K562 treated with DMSO at 1 percent for 12 hours (cell line): ENCODE data around the gene OR2T10. TPM values are rescaled to one million over a fixed set of nuclear protein-coding genes. Genes with fewer than 3 reads are reported as not detected.

Experiments
- total RNA-seq: library from RNA; unstranded; fragments of 300-600 nt; gene quantifications from 2 replicates; pipeline ENCODE4 v1.2.3, GENCODE V29; 2022; ENCODE audit not compliant: insufficient read depth

OR2T10 gene, protein sequence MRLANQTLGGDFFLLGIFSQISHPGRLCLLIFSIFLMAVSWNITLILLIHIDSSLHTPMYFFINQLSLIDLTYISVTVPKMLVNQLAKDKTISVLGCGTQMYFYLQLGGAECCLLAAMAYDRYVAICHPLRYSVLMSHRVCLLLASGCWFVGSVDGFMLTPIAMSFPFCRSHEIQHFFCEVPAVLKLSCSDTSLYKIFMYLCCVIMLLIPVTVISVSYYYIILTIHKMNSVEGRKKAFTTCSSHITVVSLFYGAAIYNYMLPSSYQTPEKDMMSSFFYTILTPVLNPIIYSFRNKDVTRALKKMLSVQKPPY
- not detected in 2 replicates for total RNA-seq

DNA sequence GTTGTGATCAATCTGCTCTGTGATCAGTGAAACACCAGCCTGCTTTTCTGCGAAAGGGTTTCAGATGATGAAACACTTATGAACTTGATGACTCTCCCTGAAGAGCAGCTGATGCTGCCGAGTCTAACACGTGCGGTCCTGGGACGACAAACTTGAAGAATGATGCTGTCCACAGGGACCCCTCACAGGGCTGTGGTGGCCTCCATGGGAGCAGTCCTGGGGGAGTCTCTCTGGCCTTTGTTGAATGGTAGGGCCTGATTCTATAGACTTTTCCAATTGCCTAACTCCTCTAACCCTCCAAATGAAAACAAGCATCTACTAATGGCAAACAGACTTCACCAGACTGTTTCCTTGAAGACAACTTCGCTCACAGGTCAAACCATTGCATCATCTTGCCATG, at the start of gene OR2T10:
Gene OR2T10, minus strand, starts transcription at position 112 of the 400 bp plus-strand sequence. CDS start 3,932 bp downstream, outside the sequence.

DNA sequence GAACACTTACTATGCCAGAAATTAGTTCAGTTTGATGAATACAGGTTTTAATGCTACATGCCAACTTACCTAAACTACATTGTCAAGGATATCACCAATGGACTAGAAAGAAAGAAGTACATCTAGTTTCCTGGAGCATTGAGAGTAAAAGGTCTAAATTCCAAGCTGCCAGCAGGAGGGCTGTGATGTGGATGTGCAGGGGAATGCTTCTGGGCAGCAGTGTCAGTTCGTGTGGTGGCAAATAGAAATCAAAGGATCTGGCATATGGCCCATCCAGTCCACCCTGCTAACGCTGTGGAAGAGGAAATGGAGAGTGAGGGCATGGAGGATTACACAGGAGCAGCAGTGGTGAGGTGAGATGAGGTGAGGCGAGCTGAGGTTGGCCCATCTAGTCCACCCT, 47.7 kb upstream of the OR2T10 start, which contains the start of gene OR2T35:
Gene OR2T35, minus strand, starts transcription at position 101 of the 400 bp plus-strand sequence. CDS start 6,020 bp downstream, outside the sequence.

DNA sequence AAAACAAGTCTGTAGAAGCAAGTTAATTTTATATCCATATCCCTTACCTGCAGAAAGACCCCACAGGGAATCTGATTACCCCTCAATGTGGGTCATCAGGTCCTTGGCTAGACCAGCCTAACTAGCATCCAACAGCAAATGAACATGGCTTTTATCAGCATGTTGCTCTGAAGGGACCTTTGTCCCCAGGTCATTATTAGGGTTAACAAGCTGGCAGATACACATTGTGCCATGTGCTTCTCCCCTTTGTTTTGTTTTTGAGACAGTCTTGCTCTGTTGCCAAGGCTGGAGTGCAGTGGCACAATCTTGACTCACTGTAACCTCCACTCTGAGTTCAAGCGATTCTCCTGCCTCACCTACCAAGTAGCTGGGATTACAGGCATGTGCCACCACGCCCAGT, 37.5 kb upstream of the OR2T10 start, which contains the start of gene OR2T11:
Gene OR2T11, minus strand, starts transcription at position 101 of the 400 bp plus-strand sequence. CDS start 7,963 bp downstream, outside the sequence.

DNA sequence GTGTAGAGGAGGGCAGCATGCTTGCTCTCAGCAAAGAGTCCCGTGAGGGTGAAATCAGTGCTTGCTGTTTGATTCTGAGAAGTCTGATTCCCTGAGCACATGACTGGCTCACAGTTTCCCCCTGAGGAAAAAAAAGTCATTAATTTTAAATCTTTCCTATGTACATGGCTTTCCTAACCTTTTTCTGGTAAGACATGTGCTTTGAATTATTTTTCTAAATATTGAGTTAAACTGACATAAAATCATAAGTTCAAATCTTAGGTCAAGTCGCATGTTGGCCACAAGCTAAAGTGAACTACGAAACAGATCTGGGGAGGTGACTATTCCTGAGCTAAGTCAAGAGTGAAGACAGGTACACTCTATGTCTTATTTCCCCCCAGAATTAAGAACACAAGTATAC, 22.8 kb downstream of the OR2T10 start, which contains the start of gene OR2T34:
Gene OR2T34, minus strand, starts transcription at position 101 of the 400 bp plus-strand sequence. Its CDS starts 0 bp downstream, at position 101.

DNA sequence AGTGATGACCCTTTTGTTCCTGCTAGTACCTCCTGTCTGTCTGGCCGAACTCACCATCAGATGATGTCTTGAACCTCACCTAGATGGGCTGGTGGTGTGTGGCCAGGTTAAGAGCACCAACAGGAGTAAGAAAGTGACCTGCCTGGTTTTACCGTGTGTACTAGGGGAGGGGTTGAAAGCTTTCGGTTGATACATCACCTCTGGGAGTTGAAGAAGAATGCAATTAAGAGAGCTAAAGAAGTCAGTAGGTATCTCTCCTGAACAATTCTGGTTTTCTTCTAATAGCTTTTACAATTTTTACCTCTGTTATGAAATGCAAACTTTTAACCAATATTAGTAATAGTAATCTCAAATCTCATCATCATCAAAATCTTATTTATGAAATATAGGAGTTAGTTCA, 34.8 kb downstream of the OR2T10 start, which contains the start of gene OR2T29:
Gene OR2T29, minus strand, starts transcription at position 101 of the 400 bp plus-strand sequence. CDS start 3,281 bp downstream, outside the sequence.

Other genes with a start within 250 kb of the OR2T10 start
- gene OR14C36, start 248.9 kb downstream of the OR2T10 start, total RNA-seq: not detected in 2 replicates
- not detected in 2 replicates for gene OR2T4, start 236.0 kb downstream of the OR2T10 start, total RNA-seq
- not detected in 2 replicates for gene OR2T6, start 222.0 kb downstream of the OR2T10 start, total RNA-seq
- gene OR2T1, start 194.7 kb downstream of the OR2T10 start, total RNA-seq: not detected in 2 replicates
- not detected in 2 replicates for gene OR2T2, start 152.1 kb downstream of the OR2T10 start, total RNA-seq
- gene OR2T3, start 124.3 kb downstream of the OR2T10 start, total RNA-seq: not detected in 2 replicates
- gene OR2T5, start 109.1 kb downstream of the OR2T10 start, total RNA-seq: not detected in 2 replicates
- gene OR2G6, start 89.6 kb downstream of the OR2T10 start, total RNA-seq: not detected in 2 replicates
- not detected in 2 replicates for gene OR2T29, start 34.9 kb downstream of the OR2T10 start, total RNA-seq
- gene OR2T34, start 22.9 kb downstream of the OR2T10 start, total RNA-seq: not detected in 2 replicates
- not detected in 2 replicates for gene OR2T11, start 37.4 kb upstream of the OR2T10 start, total RNA-seq
- not detected in 2 replicates for gene OR2T35, start 47.6 kb upstream of the OR2T10 start, total RNA-seq
- gene OR2T27, start 57.8 kb upstream of the OR2T10 start, total RNA-seq: not detected in 2 replicates
- not detected in 2 replicates for gene OR14I1, start 105.1 kb upstream of the OR2T10 start, total RNA-seq
- gene LYPD8, start 158.1 kb upstream of the OR2T10 start, total RNA-seq: 0.82 and 2.5 TPM in 2 replicates
- gene SH3BP5L, start 228.2 kb upstream of the OR2T10 start, total RNA-seq: 25.6 and 30.2 TPM in 2 replicates
- gene ZNF672, start 240.5 kb upstream of the OR2T10 start, total RNA-seq: 53.8 and 75.6 TPM in 2 replicates